GM12801 (cell line): ENCODE measurements around the gene GMPPA.

Experiments
- TF ChIP-seq, protein P1 (sequence below): IDR thresholded peaks from one replicate; pipeline ENCODE4 v1.5.1; 2011; ENCODE audit warnings: control low read depth; ENCODE audit not compliant: insufficient read length; ENCODE audit errors: extremely low read depth

The GMPPA gene

DNA sequence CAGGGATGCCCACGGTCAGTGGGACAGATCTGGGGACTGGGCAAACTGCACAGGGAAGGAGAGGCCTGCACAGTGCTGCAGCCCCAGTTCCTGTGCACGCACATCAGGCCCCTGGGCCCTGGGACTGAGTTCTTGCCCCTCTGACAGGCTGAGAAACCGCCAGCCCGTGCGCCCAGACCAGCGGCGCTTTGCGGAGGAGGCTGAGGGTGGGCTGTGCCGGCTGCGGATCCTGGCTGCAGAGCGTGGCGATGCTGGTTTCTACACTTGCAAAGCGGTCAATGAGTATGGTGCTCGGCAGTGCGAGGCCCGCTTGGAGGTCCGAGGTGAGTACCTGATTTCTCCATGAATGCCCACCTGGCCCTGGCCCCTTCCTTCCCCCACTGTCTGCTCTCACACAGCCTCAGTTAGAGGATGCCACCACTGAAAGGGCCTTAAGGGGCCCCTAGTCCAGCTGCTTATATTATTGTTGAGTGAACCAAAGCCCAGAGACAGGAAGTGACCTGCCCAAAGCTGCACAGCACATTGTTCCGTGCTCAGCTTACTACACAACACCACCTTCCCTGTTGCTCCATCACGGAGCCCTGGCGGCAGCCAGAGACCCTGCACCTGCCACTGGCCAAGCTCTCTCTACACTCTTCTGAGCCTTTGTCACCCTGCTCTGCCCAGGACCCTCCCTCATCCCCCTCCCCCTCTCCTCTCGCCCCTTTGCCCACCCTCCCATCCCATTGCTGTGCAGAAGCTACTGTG lies 34.2 kb upstream of the GMPPA start:
- TF ChIP-seq, protein P1, sequence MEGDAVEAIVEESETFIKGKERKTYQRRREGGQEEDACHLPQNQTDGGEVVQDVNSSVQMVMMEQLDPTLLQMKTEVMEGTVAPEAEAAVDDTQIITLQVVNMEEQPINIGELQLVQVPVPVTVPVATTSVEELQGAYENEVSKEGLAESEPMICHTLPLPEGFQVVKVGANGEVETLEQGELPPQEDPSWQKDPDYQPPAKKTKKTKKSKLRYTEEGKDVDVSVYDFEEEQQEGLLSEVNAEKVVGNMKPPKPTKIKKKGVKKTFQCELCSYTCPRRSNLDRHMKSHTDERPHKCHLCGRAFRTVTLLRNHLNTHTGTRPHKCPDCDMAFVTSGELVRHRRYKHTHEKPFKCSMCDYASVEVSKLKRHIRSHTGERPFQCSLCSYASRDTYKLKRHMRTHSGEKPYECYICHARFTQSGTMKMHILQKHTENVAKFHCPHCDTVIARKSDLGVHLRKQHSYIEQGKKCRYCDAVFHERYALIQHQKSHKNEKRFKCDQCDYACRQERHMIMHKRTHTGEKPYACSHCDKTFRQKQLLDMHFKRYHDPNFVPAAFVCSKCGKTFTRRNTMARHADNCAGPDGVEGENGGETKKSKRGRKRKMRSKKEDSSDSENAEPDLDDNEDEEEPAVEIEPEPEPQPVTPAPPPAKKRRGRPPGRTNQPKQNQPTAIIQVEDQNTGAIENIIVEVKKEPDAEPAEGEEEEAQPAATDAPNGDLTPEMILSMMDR, result no peak

DNA sequence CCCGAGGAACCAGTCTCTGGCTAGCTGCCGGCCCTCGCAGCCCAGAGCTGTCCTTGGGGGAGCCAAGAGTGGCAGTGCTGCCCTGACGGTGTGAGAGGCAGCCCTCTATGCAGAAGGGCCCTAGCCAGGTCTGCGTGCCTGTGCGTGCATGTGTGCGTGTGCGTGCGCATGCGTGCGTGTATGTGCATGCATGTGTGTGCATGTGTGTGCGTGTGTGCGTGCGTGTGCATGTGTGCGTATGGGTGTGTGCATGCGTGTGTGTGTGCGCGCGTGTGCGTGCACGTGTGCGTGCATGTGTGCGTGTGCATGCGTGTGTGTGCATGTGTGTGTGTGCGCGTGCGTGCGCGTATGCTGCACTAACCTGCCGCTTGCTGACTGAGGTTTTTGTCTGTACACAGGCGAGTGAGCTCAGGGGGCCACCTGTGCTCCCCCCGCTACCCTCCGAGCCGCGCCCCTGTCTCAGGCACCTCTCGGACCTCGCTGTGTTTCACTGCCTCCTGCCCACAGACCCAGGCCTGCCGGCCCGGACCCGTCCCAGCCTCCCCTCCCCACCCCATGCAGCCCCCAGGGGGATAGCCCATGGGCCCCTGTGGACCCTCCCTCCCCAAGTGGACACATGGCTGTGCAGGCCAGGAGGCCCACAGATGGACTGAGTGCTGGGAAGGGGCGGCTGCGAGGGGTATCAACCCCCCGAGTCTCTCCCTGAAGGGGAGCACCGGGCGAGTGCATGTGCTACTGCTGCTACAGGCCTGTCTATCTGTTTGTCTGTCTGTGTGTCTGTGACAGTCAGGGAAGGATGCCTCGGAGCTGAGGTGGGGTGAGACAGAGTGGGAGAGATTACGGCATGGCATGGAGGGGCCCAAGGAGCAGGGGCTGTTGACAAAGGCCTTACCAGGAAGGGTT lies 32.8 kb upstream of the GMPPA start:
- TF ChIP-seq, protein P1, result no peak

DNA sequence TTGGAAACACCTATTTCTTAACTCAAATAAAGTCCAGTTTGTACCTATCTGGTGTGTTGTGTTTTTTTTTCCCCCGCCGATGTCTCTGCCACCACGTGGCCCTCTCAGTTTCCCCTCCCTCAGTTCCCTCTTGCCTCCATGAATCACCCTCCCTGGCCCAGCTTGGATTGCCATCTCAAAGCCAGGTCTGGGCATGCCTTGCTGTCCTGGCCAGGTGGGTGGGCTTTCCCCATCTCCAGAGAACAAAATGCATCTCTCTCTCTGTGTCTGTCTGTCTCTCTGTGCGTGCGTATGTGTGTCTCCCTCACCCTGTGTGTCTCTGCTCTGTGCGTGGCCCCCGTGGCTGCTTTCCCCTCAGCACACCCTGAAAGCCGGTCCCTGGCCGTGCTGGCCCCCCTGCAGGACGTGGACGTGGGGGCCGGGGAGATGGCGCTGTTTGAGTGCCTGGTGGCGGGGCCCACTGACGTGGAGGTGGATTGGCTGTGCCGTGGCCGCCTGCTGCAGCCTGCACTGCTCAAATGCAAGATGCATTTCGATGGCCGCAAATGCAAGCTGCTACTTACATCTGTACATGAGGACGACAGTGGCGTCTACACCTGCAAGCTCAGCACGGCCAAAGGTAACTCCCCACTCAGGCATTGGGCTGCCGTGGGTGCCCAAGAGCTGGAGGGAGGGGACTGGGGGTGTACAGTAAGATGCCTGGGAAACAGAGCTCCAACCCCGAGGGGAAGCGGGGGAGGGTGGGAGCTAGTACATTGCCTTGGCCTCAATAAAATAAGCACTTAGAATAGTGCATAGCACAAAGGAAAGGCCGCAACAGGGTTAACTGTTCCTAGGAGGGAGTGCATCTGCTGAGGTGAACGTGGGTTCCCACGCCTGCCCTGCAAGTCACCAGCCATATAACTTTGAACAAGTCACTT lies 31.6 kb upstream of the GMPPA start:
- TF ChIP-seq, protein P1, result no peak

DNA sequence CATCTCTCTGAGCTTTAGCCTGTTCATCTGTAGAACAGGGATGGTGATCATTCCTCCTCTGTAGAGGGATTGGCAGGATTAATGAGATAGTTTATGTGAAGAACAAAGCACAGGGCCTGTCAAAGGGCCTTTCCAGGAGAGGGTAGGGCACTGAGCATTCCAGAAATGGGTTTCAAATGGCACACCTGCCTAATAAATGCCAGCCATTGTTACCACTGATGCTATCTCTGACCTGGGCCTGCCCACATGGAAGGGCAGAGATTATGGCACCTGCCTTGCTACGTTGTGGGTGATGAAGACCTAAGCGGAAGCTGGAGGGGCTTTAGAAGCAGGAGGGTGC lies 31.0 kb upstream of the GMPPA start:
- TF ChIP-seq, protein P1, result no peak

DNA sequence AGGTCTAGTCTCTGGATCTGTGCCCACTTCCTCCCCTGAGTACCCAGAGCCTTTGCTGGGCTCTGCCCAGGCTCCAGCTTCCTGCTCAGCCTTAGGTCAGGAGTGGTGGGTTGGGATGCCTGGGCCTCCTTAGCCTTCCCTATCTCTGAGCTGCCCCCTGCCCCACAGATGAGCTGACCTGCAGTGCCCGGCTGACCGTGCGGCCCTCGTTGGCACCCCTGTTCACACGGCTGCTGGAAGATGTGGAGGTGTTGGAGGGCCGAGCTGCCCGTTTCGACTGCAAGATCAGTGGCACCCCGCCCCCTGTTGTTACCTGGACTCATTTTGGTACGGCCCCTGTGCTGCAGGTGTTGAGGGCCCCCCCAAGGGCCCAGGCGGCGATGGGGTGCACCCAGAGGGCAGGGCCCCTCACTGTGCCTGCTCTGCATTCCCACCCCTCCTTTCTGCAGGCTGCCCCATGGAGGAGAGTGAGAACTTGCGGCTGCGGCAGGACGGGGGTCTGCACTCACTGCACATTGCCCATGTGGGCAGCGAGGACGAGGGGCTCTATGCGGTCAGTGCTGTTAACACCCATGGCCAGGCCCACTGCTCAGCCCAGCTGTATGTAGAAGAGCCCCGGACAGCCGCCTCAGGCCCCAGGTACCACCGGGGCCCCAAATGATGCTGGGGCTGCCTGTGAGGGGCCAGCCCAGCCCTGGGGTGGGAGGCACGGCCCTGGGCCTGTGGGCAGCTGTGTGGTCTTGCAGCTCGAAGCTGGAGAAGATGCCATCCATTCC lies 30.1 kb upstream of the GMPPA start:
- TF ChIP-seq, protein P1, result no peak

DNA sequence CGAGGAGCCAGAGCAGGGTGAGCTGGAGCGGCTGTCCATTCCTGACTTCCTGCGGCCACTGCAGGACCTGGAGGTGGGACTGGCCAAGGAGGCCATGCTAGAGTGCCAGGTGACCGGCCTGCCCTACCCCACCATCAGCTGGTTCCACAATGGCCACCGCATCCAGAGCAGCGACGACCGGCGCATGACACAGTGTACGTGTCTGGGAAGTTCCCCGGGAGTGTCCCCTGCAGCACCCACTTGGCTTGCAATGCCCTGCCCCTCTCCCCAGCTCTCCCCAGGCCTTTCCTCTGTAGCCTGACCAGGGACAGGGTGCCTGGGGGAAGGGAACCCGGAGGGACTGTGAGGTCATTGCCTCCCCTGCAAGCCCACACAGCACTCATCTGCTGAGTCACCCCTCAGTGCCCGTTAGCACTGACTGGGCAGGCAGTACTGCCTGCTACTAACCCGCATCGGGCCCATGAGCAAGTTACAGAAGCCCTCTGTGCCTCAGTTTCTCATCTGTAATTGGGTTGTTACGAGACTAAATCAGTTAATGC lies 29.4 kb upstream of the GMPPA start:
- TF ChIP-seq, protein P1, result no peak
